Vagina (tissue), 2 donors: ENCODE measurements around the gene IGFLR1.

Experiments
- POLR2A ChIP-seq, 2 donors: fragments of 450-650 bp; IDR thresholded peaks; one replicate each; pipeline ENCODE4 v1.6.1; 2017; ENCODE audit warnings: antibody characterized with exemption in 2 of 2, mild to moderate bottlenecking in 2 of 2, moderate library complexity in 2 of 2
- TF ChIP-seq, protein P1 (sequence below), 3 experiments: fragments of 450-650 bp in 2 of 3; fragments of 200-600 bp in 1 of 3; sonication (generic) in 1 of 3; IDR thresholded peaks; one replicate each; pipeline ENCODE4 v1.5.1; 2017 to 2019; ENCODE audit warnings: antibody characterized with exemption in 3 of 3, mild to moderate bottlenecking in 2 of 3, moderate library complexity in 2 of 3

DNA sequence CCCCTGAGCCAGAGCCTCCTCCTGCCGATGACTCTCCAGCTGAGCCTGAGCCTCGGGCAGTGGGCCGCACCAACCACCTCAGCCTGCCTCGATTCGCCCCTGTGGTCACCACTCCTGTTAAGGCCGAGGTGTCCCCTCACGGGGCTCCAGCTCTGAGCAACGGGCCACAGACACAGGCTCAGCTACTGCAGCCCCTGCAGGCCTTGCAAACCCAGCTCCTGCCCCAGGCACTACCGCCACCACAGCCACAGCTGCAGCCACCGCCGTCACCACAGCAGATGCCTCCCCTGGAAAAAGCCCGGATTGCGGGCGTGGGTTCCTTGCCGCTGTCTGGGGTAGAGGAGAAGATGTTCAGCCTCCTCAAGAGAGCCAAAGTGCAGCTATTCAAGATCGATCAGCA, 20.9 kb downstream of the IGFLR1 start:
- TF ChIP-seq, protein P1, sequence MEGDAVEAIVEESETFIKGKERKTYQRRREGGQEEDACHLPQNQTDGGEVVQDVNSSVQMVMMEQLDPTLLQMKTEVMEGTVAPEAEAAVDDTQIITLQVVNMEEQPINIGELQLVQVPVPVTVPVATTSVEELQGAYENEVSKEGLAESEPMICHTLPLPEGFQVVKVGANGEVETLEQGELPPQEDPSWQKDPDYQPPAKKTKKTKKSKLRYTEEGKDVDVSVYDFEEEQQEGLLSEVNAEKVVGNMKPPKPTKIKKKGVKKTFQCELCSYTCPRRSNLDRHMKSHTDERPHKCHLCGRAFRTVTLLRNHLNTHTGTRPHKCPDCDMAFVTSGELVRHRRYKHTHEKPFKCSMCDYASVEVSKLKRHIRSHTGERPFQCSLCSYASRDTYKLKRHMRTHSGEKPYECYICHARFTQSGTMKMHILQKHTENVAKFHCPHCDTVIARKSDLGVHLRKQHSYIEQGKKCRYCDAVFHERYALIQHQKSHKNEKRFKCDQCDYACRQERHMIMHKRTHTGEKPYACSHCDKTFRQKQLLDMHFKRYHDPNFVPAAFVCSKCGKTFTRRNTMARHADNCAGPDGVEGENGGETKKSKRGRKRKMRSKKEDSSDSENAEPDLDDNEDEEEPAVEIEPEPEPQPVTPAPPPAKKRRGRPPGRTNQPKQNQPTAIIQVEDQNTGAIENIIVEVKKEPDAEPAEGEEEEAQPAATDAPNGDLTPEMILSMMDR (IDR thresholded peaks at IDR 0.05), result no peak
- TF ChIP-seq POLR2A (IDR thresholded peaks at IDR 0.05), result no peak
